NOMO-1 (cell line): Measurements from ENCODE around the gene ARHGEF17.

ENCODE experiments used
- DNase-seq, 2 experiments: peaks; one replicate each; lab custom pipeline; 2025; ENCODE audit not compliant: unreplicated experiment in 2 of 2; lab: John Stamatoyannopoulos, UW

Gene ARHGEF17

GRCh38 chr11:73353422-73353821, 45.3 kb downstream of the ARHGEF17 start:
- DNase-seq = no peak

GRCh38 chr11:73355109-73355508, 47.0 kb downstream of the ARHGEF17 start:
- no peak for DNase-seq

- DNase-seq = no peak
Measured at GRCh38 chr11:73356979-73357860, 49.1 kb downstream of the ARHGEF17 start.

- no peak for DNase-seq
Measured at GRCh38 chr11:73358071-73358470, 50.0 kb downstream of the ARHGEF17 start.

GRCh38 chr11:73359341-73359740, 51.3 kb downstream of the ARHGEF17 start:
- no peak for DNase-seq

- DNase-seq = no peak
Measured at GRCh38 chr11:73359930-73360742, 52.1 kb downstream of the ARHGEF17 start.

- no peak for DNase-seq
Measured at GRCh38 chr11:73360743-73361369, 52.8 kb downstream of the ARHGEF17 start.

DNA sequence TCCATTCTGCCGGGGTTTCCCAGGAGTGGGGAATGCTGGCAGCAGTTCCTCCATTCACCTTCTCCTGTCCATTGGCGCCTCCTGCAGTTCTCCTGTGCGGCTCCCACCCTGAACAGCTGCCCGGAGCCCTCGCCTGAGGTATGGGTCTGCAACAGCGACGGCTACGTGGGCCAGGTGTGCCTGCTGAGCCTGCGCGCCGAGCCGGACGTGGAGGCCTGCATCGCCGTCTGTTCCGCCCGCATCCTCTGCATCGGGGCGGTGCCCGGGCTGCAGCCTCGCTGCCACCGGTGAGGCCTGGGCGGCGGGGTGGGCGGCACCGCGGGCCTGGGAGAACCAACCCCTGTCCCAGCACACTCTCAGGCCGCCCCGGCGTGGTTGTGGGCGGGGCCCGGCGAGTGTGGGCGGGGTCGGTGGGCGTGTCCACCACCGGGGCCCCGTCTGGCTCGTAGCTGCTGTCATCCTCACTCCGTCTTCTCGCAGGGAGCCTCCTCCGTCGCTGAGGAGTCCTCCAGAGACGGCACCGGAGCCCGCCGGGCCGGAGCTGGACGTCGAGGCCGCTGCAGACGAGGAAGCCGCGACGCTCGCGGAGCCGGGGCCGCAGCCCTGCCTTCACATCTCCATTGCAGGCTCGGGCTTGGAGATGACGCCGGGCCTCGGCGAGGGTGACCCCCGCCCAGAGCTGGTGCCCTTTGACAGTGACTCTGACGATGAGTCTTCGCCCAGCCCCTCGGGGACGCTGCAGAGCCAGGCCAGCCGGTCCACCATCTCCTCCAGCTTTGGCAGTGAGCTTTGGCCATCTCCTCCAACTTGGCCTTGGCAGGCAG, 54.1 kb downstream of the ARHGEF17 start:
- no peak for DNase-seq

DNA sequence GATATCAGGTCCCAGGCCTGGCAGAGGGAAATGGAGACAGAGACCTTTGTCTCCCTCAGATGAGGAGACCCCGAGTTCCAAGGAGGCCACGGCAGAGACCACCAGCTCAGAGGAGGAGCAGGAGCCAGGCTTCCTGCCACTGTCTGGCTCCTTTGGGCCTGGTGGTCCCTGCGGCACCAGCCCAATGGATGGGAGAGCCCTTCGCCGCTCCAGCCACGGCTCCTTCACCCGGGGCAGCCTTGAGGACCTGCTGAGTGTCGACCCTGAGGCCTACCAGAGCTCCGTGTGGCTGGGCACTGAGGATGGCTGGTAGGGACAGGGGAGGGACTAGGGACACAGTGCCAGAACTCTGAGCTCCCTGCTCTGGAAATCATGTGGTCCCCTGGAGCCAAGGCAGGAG, 55.1 kb downstream of the ARHGEF17 start:
- DNase-seq = no peak

- DNase-seq = no peak
Measured at GRCh38 chr11:73365352-73366264, 57.5 kb downstream of the ARHGEF17 start.

DNA sequence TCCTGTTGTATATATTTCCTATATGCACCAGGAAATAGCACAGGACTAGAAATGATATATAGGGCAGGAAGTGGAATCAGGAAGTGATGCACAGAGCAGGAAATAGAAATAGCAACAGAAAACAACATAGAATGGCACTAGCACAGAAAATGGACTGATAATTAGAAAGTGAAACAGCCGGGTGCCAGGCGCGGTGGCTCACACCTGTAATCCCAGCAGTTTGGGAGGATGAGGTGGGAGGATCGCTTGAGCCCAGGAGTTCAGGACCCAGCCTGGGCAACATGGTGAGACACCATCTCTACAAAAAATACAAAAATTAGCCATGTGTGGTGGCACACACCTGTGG, 58.2 kb downstream of the ARHGEF17 start:
- peak in 1 of 2 experiments; percentile 51 for DNase-seq

DNA sequence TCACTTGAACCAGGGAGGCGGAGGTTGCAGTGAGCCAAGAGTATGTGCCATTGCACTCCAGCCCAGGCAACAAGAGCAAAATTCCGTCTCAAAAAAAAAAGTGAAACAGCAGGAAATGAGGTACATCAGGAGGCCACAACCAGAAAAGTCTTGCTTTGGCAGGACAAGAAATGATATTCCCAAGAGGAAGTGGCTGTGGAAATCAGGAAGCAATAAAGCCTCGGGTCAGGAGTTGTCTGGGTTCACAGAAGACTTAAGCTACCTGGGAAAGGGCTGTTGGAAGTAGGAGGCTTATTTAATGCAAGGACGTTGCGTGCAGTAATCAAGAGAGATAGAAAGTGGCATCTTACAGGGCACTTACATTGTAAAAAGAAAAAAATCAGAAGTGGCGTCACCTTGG, 58.9 kb downstream of the ARHGEF17 start:
- DNase-seq = no peak

GRCh38 chr11:73367482-73368024, 59.5 kb downstream of the ARHGEF17 start:
- no peak for DNase-seq

- peak; percentile 57 to 62 for DNase-seq
Measured at GRCh38 chr11:73372375-73372993, 64.4 kb downstream of the ARHGEF17 start.

DNA sequence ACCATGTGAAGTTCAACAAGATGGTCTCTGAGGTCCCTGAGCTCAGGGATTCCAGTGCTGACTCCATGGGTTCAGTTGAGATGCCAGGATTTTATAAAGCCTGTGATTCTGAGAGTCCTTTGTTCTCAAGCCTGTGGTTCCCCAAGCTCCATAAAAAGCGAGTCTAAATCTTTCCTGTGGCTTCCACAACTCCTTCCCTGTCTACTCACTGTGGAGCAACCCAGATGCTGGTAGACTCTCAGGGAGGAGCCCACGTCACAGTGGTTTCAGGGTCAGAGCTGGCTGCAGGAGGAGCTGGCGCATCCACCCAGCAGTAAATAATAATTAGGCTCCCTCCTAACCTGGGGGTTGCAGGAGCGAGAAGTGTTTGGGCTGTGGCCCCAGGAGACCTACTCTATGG, 66.1 kb downstream of the ARHGEF17 start:
- no peak for DNase-seq

DNA sequence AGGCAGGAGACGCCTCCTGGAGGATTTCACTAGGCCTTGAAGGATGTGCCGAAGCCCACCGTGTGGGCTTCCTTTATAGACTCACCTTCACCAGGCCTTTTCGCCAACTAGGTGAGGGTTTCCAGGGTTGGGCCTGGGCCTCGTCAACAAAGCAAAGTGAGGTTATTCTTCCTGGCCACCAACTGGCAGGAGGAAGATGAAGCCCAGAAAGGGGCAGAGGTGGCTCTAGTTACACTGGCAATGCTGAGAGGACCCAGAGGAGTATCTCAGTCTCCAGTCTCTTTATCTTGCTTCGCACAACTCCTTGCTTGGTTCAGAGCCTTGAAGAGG, 67.7 kb downstream of the ARHGEF17 start:
- DNase-seq = no peak

GRCh38 chr11:73376160-73376802, 68.2 kb downstream of the ARHGEF17 start, which contains the start of gene RELT:
RELT (plus strand) TSS chr11:73376399; CDS start chr11:73389137, 12,738 bp downstream.
- DNase-seq = peak; percentile 83 to 96
